Inflammatory macrophage (primary cell): ENCODE results near the gene HIPK4.
"Not testable (repeated sequence)": the region's sequence is repeated elsewhere in the genome, so short reads cannot be mapped to it uniquely, and the experiment has no call there.

Experiments
- DNase-seq, 2 donors: peaks; one replicate each; pipeline ENCODE4 v3.0.0-alpha.2; 2020 to 2022

HIPK4 gene

DNA sequence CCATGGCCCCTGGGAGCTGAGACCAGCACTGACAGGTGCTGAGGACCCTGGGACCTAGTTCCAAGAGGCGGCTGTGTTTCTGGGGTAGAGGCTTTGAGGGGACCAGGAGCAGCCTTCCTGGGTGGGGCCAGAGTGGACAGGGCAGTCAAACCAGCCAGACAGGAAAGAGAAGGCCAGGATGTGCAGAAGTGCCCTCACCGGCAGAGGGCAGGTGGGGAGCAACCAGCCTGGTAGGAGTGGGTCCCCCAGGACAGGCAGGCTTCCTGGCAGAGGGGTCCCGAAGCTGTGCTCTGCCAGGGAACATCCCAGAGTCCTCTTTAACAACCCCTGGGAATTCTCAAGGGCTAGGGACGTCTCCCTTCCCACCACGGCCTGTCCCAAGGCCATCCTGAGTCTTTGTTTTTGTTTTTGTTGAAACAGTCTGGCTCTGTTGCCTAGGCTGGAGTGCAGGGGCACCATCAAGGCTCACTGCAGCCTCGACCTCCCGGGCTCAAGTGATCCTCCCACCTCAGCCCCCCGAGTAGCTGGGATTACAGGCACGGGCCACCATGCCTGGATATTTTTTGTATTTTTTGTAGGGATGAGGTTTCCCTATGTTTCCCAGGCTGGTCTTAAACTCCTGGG lies 3.0 kb upstream of the HIPK4 start:
- no peak for DNase-seq

DNA sequence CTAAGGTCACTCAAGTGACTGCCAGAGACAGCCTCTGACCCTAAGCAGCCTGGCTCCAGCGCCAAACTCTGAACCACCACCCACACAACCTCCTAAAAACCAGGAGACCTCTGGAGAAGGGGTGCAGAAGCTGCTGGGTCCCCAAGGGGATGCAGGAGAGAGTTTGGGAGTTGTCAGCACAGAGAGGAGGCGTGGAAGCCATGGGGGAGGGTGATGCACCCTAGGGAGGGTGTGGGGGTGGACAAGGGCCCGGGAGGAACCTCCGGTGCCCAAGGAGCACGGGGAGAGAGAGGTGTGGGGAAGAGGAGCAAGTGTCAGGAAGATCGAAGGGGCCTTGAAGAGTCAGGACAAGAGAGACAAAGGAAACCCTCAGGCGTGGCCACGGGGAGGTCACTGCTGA lies 2.1 kb upstream of the HIPK4 start:
- no peak for DNase-seq

- DNase-seq: no peak
These were observed 437 bp downstream of the HIPK4 start for GRCh38 chr19:40389404-40390083.

DNA sequence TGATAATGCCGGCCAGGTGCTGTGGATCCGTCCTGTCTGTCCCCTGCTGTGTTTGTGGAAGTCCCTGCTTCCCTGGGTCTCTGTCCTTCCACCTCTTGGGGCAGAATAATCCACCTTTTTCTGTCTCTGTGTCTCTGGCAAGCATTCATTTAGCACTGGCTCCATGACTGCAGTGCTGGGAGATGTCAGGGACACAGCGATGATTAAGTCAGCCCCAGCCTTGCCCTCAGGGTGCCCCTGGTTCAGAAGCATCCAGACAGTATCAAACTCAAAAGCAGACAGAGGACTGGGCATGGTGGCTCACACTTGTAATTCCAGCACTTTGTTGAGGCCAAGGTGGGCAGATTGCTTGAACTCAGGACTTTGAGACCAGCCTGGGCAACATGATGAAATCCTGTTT lies 1.5 kb downstream of the HIPK4 start:
- DNase-seq: no peak

DNA sequence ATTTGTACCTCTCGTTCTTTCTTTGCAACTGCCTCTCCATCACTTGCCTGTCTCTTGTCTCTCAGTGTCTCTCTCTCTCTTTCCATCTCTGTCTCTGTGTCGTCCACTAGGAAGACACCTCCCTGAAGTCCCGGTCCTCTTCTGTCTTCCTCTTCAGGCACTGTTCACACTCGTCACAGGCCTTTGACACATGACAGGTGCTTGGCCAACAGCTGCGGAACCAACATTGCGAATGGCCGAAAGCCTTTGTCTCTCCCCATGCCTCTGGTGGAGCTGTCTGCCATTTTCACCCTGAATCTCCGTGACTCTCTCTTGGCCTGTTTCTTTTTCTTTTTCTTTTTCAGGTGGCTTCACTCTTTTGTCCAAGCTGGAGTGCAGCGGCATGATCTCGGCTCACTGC lies 2.8 kb downstream of the HIPK4 start:
- no peak for DNase-seq

DNA sequence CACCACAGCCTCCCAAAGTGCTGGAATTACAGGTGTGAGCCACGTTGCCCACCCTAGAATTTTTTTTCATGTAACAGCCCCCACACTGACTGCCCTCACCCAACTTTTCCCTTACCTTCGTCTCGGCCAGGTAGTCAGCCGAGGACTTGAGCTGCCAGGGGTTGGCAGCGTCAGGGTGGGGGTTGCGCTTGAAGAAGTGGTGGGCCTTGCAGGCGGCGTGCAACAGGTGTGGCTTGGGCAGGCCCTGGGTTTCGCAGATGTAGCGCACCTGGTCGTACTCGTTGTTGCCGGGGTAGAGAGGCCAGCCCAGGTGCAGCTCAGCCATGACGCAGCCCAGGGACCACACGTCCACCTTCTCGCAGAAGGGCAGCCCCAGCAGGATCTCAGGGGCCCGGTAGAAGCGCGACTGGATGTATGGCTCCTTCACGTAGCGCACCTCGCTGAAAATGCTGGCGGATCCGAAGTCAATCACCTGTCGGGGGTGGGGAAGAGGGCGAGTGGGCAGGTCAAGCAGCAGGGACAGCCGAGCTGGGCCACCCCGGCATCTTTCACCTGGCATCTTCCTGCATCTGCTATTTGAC lies 6.2 kb downstream of the HIPK4 start:
- no peak for DNase-seq

GRCh38 chr19:40381321-40381720 lies 8.7 kb downstream of the HIPK4 start:
- no peak for DNase-seq

DNA sequence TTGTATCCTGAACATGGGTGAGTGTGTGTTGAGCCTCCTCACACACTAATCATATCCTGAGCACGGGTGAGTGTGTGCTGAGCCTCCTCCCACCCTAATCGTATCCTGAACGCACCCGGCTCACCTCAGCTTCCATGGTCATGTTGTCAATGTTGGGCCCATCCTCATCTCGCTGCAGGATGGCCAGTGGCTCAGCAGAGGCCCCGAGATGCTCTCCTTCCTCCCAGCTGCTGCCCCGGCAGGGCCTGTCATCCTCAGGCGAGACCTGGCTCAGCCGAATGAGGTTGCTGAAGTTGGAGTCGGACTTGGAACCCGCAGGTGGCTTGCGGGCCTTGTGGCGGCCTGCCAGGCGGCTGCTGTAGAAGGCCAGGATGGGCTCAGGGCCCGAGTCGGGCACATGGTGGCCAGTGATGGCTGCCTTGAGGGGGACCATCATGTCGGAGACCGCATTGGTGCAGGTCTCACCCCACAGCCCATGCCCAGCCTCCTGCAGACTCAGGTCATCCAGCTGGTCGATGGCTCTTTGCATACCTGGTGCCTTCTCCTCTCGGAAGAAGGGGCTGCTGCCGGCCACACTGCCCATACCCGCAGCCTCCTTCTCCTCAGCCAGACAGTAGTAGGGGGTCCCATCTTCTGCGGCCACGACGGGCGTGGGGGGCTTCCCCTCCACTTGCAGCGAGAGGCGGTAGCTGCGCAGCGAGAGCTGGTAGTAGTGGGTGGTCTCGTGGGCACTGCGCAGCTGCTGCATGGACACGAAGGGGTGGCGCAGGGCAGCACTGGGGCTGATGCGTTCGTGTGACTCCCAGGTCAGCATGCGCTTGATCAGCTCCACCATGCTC lies 9.6 kb downstream of the HIPK4 start:
- no peak for DNase-seq

DNA sequence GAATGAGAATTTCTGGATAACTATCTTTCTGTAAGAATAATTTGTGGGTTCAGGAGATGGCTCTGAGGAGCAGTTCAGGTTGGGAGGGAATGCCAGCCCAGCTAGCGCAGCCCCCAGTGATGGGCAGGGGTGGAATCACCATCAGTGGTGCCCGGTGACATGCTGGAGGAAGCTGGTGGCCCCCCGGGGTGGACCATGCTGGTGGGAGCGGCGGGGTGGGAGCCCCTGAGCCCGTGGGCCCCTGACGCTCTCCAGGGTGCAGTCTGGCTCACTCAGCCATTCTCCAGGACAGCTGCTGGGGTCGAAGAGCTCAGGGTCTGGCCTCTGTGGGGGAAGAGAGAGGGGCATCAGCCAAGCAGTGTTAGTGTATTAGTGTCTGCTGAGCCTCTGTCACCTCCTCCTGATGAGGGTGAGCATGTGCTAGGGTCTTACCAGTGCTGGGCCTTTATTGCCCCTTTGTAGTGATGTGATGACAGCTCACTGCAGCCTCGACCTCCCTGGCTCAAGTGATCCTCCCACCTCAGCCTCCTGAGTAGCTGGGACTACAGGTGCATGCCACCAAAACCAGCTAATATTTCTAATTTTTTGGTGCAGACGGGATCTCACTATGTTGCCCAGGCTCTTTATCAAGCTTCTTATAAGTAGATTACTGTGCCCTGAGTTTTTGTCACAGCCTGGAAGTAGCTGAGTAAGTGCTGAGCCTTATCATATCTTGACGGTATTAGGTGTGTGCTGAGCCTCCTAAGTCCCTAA lies 10.4 kb downstream of the HIPK4 start:
- DNase-seq: no peak

DNA sequence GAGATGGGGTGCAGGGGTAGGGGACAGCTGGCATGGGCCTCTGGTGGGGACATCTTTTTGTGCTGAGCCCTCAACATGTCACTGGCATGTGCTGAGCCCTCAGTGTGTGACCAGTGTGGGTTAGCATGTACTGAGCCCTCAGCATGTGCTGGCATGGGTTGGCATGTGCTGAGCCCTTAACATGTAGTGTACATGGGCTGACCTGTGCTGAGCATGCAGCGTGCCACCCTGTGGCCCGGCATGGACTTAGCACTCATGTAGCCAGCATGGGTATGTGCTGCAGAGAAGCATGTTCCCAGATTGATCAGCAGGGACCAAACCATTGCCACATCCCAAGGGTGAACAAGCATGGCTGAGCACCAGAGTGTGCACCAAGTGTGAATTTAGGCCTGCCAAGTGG lies 11.5 kb downstream of the HIPK4 start:
- no peak for DNase-seq

- no peak for DNase-seq
These were observed 12.1 kb downstream of the HIPK4 start for GRCh38 chr19:40377876-40378385.

- DNase-seq: peak in 1 of 2 donors; percentile 40
These were observed 13.6 kb downstream of the HIPK4 start for GRCh38 chr19:40376286-40376862.

DNA sequence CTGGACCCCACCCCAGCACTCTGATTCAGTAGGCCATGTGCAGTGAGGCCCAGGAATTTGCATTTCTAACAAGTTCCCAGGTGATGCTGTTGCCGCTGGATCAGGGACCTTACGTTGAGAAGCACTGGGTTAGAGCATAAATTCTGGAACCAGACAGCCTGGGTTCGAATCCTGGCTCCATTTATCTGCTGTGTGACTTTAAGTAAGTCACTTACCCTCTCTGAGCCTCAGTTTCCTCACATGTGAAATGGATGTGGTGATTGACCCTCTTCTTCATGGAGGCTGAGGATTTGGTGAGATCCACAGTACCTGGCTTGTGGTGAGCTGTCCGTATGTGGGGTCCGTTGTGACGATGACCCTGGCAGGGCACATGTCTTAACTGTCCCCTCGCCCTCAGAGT lies 15.9 kb downstream of the HIPK4 start:
- no peak for DNase-seq

GRCh38 chr19:40371802-40372122 lies 18.2 kb downstream of the HIPK4 start:
- DNase-seq: no peak

GRCh38 chr19:40370997-40371801 lies 18.8 kb downstream of the HIPK4 start:
- no peak for DNase-seq

DNA sequence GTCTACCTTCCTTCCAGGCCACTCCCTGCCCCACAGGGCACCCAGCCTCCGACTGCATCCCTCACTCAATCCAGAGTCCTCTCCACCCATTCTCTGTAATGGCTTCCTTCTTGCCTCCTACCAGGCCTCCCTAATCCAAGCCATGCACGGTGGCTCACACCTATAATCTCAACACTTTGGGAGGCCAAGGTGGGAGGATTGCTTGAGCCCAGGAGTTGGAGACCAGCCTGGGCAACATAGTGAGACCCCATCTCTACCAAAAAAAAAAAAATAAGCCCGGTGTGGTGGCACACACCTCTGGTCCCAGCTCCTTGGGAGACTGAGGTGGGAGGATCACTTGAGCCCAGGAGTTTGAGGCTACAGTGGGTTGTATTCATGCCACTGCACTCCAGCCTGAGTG lies 19.7 kb downstream of the HIPK4 start:
- DNase-seq: not testable (repeated sequence)

DNA sequence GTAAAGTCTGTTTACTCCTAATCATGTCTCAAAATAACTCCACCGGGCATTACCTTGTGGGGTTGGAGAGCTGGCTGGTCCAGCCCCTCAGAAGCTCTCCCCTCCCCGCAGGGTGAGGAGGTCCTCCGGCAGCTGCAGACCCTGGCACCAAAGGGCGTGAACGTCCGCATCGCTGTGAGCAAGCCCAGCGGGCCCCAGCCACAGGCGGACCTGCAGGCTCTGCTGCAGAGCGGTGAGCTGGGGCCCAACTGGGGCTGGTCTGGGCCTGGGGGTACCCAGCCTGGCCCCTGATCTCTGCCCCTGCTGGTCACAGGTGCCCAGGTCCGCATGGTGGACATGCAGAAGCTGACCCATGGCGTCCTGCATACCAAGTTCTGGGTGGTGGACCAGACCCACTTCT lies 20.2 kb downstream of the HIPK4 start:
- no peak for DNase-seq

DNA sequence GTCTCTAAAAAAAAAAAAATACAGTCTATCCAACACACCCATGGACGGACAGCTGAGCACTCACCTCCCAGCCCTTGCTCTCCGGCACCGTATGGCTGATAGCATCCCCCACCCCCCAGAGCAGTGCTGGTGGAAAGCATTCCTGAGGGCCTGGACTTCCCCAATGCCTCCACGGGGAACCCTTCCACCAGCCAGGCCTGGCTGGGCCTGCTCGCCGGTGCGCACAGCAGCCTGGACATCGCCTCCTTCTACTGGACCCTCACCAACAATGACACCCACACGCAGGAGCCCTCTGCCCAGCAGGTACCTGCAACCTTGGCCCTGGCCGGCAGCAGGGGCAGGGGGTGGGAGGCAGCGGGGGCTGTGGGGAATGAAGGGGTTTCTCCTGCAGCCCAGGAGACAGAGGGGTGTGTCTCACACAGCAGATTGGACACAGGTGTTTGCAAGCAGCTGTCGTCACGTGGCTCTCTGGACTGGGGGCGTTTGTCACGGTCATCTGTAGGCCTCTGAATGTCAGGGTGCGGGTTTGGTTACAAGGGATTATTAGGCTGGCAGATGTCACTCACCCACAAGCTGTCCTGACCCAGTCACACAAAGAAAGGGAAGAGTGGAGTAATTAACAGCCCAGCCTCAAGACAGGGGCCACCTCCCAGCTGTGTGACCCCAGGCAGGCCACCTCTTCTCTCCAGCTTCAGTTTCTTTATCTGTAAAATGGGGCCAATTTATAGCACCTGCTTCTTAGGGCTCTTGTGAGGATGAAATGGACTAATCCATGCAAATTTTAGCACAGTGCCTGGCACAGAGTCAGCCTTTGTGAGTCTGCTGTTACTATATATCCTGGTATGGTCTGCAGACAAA lies 22.2 kb downstream of the HIPK4 start:
- no peak for DNase-seq

GRCh38 chr19:40366697-40367561 lies 23.1 kb downstream of the HIPK4 start:
- peak; percentile 40 to 72 for DNase-seq
